AG04450 (cell line): Measurements from ENCODE around the gene CRHR2. TPM values are rescaled to one million over a fixed set of nuclear protein-coding genes. Genes with fewer than 3 reads are reported as not detected.

Source experiments
- CTCF ChIA-PET: fragments of 300-600, 350-600 bp; formaldehyde crosslinking; extraction: SDS; loops from one replicate; lab custom pipeline; 2022; ENCODE audit warnings: antibody characterized with exemption, inconsistent platforms; lab: Charles Lee
- POLR2A ChIA-PET: fragments of 350-600 bp; formaldehyde crosslinking; extraction: SDS; loops from one replicate; lab custom pipeline; 2021; ENCODE audit warnings: antibody characterized with exemption, inconsistent platforms; lab: Yijun Ruan, JAX
- DNase-seq: peaks from one replicate; pipeline ENCODE4 v3.0.0-alpha.2; 2011; ENCODE audit warnings: low read depth, low spot score
- H3K27ac ChIP-seq: one replicate; pipeline ENCODE4 v1.5.1; 2012; ENCODE audit warnings: low read depth, low read length, control low read depth
- H3K27me3 ChIP-seq: one replicate; pipeline ENCODE4 v1.6.0; 2012; ENCODE audit warnings: low read length; ENCODE audit not compliant: control insufficient read depth, insufficient read depth
- H3K4me3 ChIP-seq: 2 replicates; pipeline ENCODE4 v1.5.1; 2011; ENCODE audit warnings: mild to moderate bottlenecking, low read depth, low read length, control low read depth
- H3K9me3 ChIP-seq: 2 replicates; pipeline ENCODE4 v1.5.1; 2012; ENCODE audit warnings: low read length; ENCODE audit not compliant: control insufficient read depth, insufficient read depth
- polyA plus RNA-seq: library from polyadenylated mRNA; depleted of rRNA; stranded (reverse); fragments of >200 nt; gene quantifications from 2 replicates; pipeline ENCODE4 v1.2.3, GENCODE V29; 2011
- TF ChIP-seq, protein P1 (sequence below): IDR thresholded peaks from 2 replicates; pipeline ENCODE4 v1.5.1; 2011; ENCODE audit warnings: low read depth, low read length, control low read depth, inconsistent platforms

Gene CRHR2
- polyA plus RNA-seq, 1 experiment = not detected

DNA sequence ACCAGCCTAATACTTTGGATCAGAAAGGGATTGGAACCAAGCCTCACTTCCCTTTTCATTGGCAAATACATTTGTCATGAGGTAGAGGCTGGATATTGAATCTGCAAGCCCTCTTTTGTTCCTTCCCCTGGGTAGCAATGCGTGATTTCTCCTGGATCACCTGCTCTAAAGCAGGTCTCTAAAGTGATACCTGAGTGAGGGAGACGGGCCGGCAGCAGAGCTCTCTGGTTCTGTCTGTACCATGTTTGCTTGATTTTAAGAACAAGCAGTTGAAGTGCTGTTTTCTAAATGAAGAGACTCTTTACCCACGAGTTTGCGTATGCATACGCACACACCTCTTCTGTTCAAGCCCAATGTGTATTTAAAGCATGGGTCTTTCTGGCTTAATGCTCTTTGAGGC, 46.5 kb downstream of the CRHR2 start:
- ChIA-PET CTCF (no interaction called here), POLR2A (no interaction called here)
- TF ChIP-seq, protein P1, sequence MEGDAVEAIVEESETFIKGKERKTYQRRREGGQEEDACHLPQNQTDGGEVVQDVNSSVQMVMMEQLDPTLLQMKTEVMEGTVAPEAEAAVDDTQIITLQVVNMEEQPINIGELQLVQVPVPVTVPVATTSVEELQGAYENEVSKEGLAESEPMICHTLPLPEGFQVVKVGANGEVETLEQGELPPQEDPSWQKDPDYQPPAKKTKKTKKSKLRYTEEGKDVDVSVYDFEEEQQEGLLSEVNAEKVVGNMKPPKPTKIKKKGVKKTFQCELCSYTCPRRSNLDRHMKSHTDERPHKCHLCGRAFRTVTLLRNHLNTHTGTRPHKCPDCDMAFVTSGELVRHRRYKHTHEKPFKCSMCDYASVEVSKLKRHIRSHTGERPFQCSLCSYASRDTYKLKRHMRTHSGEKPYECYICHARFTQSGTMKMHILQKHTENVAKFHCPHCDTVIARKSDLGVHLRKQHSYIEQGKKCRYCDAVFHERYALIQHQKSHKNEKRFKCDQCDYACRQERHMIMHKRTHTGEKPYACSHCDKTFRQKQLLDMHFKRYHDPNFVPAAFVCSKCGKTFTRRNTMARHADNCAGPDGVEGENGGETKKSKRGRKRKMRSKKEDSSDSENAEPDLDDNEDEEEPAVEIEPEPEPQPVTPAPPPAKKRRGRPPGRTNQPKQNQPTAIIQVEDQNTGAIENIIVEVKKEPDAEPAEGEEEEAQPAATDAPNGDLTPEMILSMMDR = no peak
- Histone ChIP-seq H3K9me3 (no peaks in the 10 kb centered on the region), H3K4me3 (no peak overlapping the region), H3K27ac (no peak overlapping the region), H3K27me3 (no peaks in the 10 kb centered on the region)
- no peak for DNase-seq

DNA sequence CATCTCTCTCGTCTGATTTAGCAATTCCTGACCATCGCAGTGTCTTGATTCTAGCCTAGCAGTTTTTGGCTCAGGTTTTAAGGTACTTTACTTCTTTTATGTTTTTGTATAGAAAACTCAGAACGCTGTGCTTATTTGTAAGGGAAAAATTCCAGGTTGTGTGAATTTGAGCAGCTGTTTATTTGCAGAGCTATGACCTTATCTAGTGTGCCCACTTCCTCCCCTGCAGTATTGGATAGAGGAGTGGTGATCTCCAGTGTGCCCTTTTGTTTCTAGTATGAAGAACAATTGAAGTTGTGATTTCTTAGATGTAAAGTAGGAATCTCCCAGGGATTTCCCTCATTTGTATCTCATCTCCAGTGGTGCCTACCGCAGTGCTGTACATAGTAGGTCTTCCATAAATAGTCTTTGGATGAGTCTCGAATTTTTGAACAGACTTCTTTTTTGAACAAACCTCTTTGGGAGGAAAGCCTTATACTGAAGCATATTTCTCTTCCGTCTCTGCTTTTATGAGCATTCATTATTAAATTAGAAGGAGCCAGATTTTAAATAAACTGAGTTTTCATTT, 47.5 kb downstream of the CRHR2 start:
- no peak overlapping the region for H3K4me3 ChIP-seq
- CTCF ChIA-PET = no interaction called here

DNA sequence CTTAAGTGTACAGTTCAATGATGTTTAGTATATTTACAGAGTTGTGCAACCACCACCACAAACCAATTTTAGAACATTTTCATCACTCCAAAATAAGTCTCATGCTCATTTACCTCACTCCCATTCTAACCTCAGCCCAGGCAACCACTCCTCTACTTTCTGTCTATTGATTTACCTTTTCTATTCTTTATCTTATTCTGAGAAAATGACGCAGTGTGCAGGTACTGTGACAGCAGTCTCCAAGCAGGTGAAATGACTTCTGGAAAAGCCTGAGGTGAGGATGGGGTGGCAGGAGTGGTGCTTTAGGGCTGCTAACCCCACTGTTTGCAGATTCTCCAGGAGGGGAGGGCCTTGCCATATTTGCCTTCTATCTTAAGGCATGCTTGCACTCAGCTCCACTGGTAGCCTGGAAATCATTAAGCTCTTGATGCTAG, 48.0 kb downstream of the CRHR2 start:
- TF ChIP-seq, protein P1 = no peak
- no peaks in the 10 kb centered on the region for H3K9me3 ChIP-seq
- POLR2A ChIA-PET = no interaction called here
- no peak for DNase-seq
- CTCF ChIA-PET = no interaction called here
- H3K4me3 ChIP-seq = no peak overlapping the region
- H3K27ac ChIP-seq = no peak overlapping the region
- H3K27me3 ChIP-seq = no peaks in the 10 kb centered on the region

More for the DNA sequence above, 47.5 kb downstream of the CRHR2 start:
- POLR2A ChIA-PET = no interaction called here
- Histone ChIP-seq H3K27me3 (no peaks in the 10 kb centered on the region), H3K27ac (no peak overlapping the region), H3K9me3 (no peaks in the 10 kb centered on the region)
- DNase-seq = no peak
- TF ChIP-seq, protein P1 = no peak

DNA sequence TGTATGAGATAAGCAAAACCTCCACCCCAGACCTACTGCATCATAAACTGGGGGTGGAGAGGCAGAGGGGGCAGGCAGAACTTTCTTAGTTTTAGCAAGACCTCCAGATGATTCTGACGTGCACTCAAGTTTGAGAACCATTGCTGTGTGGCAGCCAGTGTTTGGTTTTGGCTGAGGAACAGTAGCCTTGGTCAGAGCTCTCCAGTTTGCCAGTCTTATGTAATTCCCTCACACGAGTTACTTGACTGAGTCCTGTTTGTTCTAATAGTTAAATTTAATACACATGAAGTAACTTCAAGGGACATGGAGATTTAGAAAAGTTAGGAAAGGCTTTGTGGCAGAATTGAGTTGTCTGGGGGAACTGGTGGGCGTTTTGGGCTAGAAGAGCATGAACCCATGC, 49.0 kb downstream of the CRHR2 start:
- CTCF ChIA-PET = no interaction called here
- no peaks in the 10 kb centered on the region for H3K27me3 ChIP-seq

DNA sequence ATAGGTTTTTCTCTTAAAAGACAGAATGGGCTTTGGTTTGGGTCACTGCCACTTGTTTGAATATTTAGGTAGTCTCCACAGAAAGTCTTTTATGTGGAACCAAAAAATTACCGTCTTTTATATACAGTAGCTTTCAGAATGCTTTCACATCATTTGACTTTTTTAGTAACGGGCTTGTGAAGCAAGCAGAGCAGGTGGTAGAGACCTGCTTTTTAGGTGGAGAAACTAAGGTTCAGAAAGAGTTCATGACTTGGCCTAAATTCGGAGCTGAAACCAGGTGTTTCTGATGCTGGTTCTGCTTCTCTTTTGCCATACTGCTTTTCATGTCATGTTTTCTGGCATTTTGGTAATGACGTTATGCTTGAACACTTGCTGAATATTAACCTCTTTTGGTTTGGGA, 51.3 kb downstream of the CRHR2 start:
- TF ChIP-seq, protein P1 = no peak
- POLR2A ChIA-PET = no interaction called here
- DNase-seq = no peak
- Histone ChIP-seq H3K4me3 (no peak overlapping the region), H3K27ac (no peak overlapping the region), H3K9me3 (no peaks in the 10 kb centered on the region), H3K27me3 (no peaks in the 10 kb centered on the region)
- CTCF ChIA-PET = interaction anchor here (1.9 kb wide), 1 partner anchor 110 kb away, joined by 7 read pairs; no protein-coding TSS in a partner anchor

More for the DNA sequence above, 49.0 kb downstream of the CRHR2 start:
- H3K27ac ChIP-seq = no peak overlapping the region
- POLR2A ChIA-PET = interaction anchor here (0.8 kb wide), 1 partner anchor 55 kb away, joined by 3 read pairs; no protein-coding TSS in a partner anchor
- no peak overlapping the region for H3K4me3 ChIP-seq
- TF ChIP-seq, protein P1 = no peak
- no peaks in the 10 kb centered on the region for H3K9me3 ChIP-seq
- no peak for DNase-seq
